ENCODE data around the gene CD86.

CD86 gene

GRCh38 chr3:122123850-122124249 lies 68.7 kb downstream of the CD86 start:
- no peak overlapping the region for H3K27ac ChIP-seq (ENCODE audit: low read depth, low read length)
- no peaks in the 10 kb centered on the region for H3K36me3 ChIP-seq (ENCODE audit: control insufficient read depth, low read length)
- H3K79me2 ChIP-seq (ENCODE audit: control insufficient read depth, low read length): no peaks in the 10 kb centered on the region
- TF ChIP-seq EZH2phosphoT487 (IDR thresholded peaks at IDR 0.05; ENCODE audit: borderline replicate concordance, low read length): no peak
- TF ChIP-seq CTCF (IDR thresholded peaks at IDR 0.05; ENCODE audit: low read depth, low read length, poor library complexity, severe bottlenecking): no peak
- 0 out of 2 replicates have a peak, but pooled peaks cover 2% of the 10 kb centered on the region for H3K27me3 ChIP-seq (ENCODE audit: control insufficient read depth, low read length)
- no peaks in the 10 kb centered on the region for H3K9me2 ChIP-seq (replicated peaks; ENCODE audit: control insufficient read depth, low read length)
- no peaks in the 10 kb centered on the region for H3F3A ChIP-seq (ENCODE audit: control insufficient read depth, insufficient read depth)
- no peak overlapping the region for H3K4me2 ChIP-seq (ENCODE audit: low read length)
- no peak overlapping the region for H3K4me3 ChIP-seq (ENCODE audit: low read length)
- H3K9me3 ChIP-seq (ENCODE audit: control insufficient read depth, insufficient read depth, low read length): peaks cover 5% of the 10 kb centered on the region; the same call in 1 of the 2 replicates
- no peaks in the 10 kb centered on the region for H3K4me1 ChIP-seq (ENCODE audit: control insufficient read depth, low read length)
- H4K20me1 ChIP-seq (ENCODE audit: control insufficient read depth, insufficient read depth, low read depth, low read length): no peaks in the 10 kb centered on the region

- H3K4me2 ChIP-seq (ENCODE audit: low read length): no peak overlapping the region
- no peak overlapping the region for H3K27ac ChIP-seq (ENCODE audit: low read depth, low read length)
- H3F3A ChIP-seq (ENCODE audit: control insufficient read depth, insufficient read depth): no peaks in the 10 kb centered on the region
- H4K20me1 ChIP-seq (ENCODE audit: control insufficient read depth, insufficient read depth, low read depth, low read length): no peaks in the 10 kb centered on the region
- no peaks in the 10 kb centered on the region for H3K36me3 ChIP-seq (ENCODE audit: control insufficient read depth, low read length)
- H3K79me2 ChIP-seq (ENCODE audit: control insufficient read depth, low read length): no peaks in the 10 kb centered on the region
- H3K4me3 ChIP-seq (ENCODE audit: low read length): no peak overlapping the region
- no peaks in the 10 kb centered on the region for H3K9me2 ChIP-seq (replicated peaks; ENCODE audit: control insufficient read depth, low read length)
- no peaks in the 10 kb centered on the region for H3K27me3 ChIP-seq (ENCODE audit: control insufficient read depth, low read length)
- H3K4me1 ChIP-seq (ENCODE audit: control insufficient read depth, low read length): no peaks in the 10 kb centered on the region
- TF ChIP-seq EZH2phosphoT487 (IDR thresholded peaks at IDR 0.05; ENCODE audit: borderline replicate concordance, low read length) (no peak), CTCF (IDR thresholded peaks at IDR 0.05; ENCODE audit: low read depth, low read length, poor library complexity, severe bottlenecking) (no peak)
- H3K9me3 ChIP-seq (ENCODE audit: control insufficient read depth, insufficient read depth, low read length): no peaks in the 10 kb centered on the region
These were observed 77.9 kb downstream of the CD86 start for GRCh38 chr3:122132949-122133540.

GRCh38 chr3:122146466-122146865 lies 91.3 kb downstream of the CD86 start:
- Histone ChIP-seq H4K20me1 (ENCODE audit: control insufficient read depth, insufficient read depth, low read depth, low read length) (no peaks in the 10 kb centered on the region), H3K79me2 (ENCODE audit: control insufficient read depth, low read length) (no peaks in the 10 kb centered on the region), H3F3A (ENCODE audit: control insufficient read depth, insufficient read depth) (no peaks in the 10 kb centered on the region), H3K4me3 (ENCODE audit: low read length) (no peak overlapping the region), H3K27ac (ENCODE audit: low read depth, low read length) (no peak overlapping the region), H3K36me3 (ENCODE audit: control insufficient read depth, low read length) (no peaks in the 10 kb centered on the region), H3K4me2 (ENCODE audit: low read length) (no peak overlapping the region), H3K4me1 (ENCODE audit: control insufficient read depth, low read length) (no peaks in the 10 kb centered on the region), H3K9me2 (replicated peaks; ENCODE audit: control insufficient read depth, low read length) (no peaks in the 10 kb centered on the region), H3K27me3 (ENCODE audit: control insufficient read depth, low read length) (peaks cover 4% of the 10 kb centered on the region; the same call in 1 of the 2 replicates), H3K9me3 (ENCODE audit: control insufficient read depth, insufficient read depth, low read length) (no peaks in the 10 kb centered on the region)
- TF ChIP-seq EZH2phosphoT487 (IDR thresholded peaks at IDR 0.05; ENCODE audit: borderline replicate concordance, low read length) (no peak), CTCF (IDR thresholded peaks at IDR 0.05; ENCODE audit: low read depth, low read length, poor library complexity, severe bottlenecking) (no peak)

All from DOHH2 (cell line).